ENCODE results near the gene TBL2.
"Not testable (repeated sequence)": the region's sequence is repeated elsewhere in the genome, so short reads cannot be mapped to it uniquely, and the experiment has no call there.

Gene TBL2

GRCh38 chr7:73570977-73571376 is 7.4 kb downstream of the TBL2 start:
- DNase-seq (ENCODE audit: low read depth in 1 of 2, low spot score in 1 of 2), result no peak

DNA sequence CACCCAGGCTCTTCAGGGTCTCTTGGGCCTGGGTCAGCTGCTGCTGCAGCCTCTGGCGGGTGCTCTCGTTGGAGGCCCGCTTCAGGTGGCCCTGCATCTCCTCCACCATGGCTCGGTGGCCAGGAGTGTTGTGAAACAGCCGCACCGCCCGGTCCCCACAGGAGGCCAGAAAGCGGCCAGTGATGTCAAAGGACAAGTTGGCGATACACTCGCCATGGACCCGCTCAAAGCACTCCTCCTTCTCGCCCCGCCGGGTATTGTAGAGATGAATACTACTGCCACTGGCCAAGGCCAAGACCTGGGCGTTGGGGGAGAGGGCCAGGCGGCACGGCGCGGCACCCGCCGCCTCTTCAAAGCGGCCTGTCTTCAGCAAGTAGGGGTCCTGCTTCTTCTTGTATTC is 7.9 kb downstream of the TBL2 start:
- no peak for DNase-seq (ENCODE audit: low read depth in 1 of 2, low spot score in 1 of 2)

DNA sequence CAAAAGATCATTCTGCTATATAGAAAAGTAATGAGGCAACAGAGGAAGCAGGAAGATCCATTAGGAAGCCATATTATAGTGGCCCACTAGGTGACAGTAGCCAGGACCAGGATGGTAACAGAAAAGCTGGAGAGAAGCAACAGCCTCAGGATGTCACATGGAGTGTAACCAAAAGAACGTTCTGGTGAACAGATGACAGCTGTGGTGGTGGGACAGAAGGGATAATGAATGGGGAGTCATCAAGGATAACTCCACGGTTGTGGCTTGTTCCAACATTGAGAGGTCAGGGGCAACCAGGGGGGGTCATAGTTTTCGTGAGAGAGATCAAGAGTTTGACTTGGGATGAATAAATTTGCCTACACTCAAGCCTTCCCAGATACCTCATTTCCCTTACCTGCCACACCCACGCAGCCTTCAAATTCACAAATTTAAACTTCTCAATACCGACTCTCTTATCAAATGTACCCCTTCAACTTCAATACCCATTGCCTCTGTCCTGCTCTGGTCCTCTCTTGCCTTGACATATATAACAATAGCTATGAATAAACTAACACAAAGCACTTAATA is 9.3 kb downstream of the TBL2 start:
- DNase-seq (ENCODE audit: low read depth in 1 of 2, low spot score in 1 of 2), result no peak

- no peak for DNase-seq (ENCODE audit: low read depth in 1 of 2, low spot score in 1 of 2)
Measured at GRCh38 chr7:73567846-73568685, 10.3 kb downstream of the TBL2 start.

DNA sequence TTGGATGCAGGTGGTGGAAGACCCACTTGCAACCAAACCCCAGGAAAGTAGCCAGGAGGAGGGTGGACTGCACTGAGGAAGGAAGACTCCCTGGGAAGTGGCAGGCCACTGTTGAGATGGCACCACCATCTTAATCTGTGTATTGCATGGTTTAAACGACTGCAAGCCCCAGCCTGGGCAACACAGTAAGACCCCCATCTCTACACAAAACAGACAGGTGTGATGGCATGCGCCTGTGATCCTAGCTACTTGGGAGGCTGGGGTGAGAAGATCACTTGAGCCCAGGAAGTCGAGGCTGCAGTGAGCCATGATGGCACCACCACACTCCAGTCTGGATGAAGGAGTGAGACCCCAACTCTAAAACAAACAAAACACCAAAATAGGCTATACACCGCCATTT is 11.2 kb downstream of the TBL2 start:
- DNase-seq (ENCODE audit: low read depth in 1 of 2, low spot score in 1 of 2), result no peak

GRCh38 chr7:73566431-73566830 is 11.9 kb downstream of the TBL2 start:
- not testable (repeated sequence) for DNase-seq (ENCODE audit: low read depth in 1 of 2, low spot score in 1 of 2)

DNA sequence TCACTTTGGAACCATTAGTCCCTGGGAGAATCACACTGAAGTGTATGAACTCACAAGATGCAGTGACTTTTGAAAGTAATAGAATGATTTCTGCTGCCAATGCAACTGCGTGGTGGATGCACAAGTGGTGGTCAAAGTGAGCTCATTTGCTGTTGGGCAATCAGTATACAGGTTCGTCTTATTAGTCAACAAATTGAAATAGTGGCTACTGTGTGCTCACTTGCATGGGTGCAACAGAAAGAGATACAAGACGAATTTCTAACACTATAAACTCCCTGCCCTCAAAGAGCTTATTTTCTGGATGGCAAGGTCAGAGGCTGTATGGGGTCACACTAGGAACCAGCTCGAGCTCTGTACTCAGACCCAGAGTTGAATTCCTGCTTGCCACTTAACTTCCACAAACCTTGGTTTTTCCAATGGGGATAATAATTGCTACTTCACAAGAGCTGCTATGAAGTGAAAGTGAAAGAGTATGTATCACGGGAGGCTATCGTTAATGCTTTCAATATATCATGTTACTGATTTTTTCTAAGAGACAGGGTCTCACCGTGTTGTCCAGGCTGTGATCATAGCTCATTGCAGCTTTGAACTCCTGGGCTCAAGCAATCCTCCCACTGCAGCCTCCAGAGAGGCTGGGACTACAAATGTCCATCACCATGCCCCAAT is 12.6 kb downstream of the TBL2 start:
- no peak for DNase-seq (ENCODE audit: low read depth in 1 of 2, low spot score in 1 of 2)

DNA sequence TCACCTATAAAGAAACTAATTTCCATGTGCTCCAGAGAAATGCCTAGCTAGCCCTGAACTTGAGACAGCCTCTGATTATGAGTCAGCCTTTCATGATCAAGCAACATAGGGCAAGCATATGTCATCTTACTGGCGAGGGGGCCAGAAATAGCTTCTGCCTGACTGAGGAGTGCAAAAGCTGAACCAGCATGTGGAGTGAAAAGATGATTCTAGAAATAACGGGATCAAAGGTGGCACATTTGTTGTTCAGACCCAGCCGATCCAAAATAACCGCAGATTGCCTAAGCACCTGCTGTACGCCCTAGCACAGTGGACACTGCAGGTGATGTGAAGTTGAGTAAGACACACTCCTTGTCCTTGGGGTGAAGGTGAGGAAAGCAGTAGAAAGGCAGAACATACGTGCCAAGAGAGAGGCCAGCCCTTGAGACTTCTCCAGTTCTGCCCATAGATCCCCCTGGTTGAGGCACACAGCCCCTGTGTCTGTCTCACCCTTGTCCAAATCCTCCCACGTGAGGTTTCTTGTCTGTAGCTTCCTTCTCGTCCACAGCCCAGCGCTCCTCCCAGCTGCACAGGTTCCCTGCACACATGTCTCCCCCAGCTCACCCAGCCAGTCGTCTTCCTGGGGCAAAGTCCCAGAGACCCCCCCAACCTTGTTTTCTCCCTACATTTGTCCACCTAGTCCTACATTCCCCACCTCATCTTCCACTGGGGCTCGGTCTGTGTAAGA is 18.1 kb downstream of the TBL2 start:
- DNase-seq (ENCODE audit: low read depth in 1 of 2, low spot score in 1 of 2), result no peak

- peak; percentile 45 to 69 for DNase-seq (ENCODE audit: low read depth in 1 of 2, low spot score in 1 of 2)
Measured at GRCh38 chr7:73557397-73558257, 20.8 kb downstream of the TBL2 start, which contains the start of gene BCL7B. Gene BCL7B (minus strand): TSS chr7:73557690. CDS start chr7:73557578, 112 bp downstream.

DNA sequence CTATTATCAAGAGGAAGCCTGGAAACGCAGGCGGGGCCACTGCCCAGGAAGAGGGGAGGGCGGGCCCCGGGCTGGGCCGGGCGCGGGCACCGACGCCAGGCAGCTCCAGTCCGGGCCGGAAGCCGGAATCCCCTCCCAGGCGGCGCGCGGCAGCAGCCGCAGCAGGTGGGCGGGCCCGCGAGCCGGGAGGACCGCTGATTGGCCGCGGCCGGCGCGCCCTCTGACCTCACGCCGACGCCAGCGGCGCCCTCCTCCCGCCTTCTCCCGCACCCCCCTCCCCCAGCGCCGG is 21.3 kb downstream of the TBL2 start:
- DNase-seq (ENCODE audit: low read depth in 1 of 2, low spot score in 1 of 2), result peak; percentile 79 to 89

GRCh38 chr7:73556208-73557107 is 21.9 kb downstream of the TBL2 start:
- DNase-seq (ENCODE audit: low read depth in 1 of 2, low spot score in 1 of 2), result no peak

- DNase-seq (ENCODE audit: low read depth in 1 of 2, low spot score in 1 of 2), result no peak
Measured at GRCh38 chr7:73555411-73555982, 22.9 kb downstream of the TBL2 start.

- not testable (repeated sequence) for DNase-seq (ENCODE audit: low read depth in 1 of 2, low spot score in 1 of 2)
Measured at GRCh38 chr7:73550093-73550492, 28.3 kb downstream of the TBL2 start.

DNA sequence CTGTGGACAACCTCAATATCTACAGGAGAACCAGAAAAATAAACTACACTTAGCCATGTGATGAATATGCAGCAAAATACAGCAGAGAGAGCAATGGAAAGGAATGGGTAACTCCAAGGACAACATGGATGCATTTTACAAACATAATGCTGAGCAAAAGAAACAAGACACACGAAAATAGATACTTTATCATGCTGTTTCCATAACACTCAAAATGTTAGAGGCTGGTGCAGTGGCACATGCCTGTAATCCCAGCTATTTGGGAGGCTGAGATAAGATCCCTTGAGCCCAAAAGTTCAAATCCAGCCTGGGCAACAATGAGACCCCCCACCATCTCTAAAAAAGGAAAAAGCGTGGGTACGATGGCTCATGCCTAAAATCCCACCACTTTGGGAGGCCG is 29.2 kb downstream of the TBL2 start:
- no peak for DNase-seq (ENCODE audit: low read depth in 1 of 2, low spot score in 1 of 2)

- no peak for DNase-seq (ENCODE audit: low read depth in 1 of 2, low spot score in 1 of 2)
Measured at GRCh38 chr7:73547841-73548240, 30.5 kb downstream of the TBL2 start.

DNA sequence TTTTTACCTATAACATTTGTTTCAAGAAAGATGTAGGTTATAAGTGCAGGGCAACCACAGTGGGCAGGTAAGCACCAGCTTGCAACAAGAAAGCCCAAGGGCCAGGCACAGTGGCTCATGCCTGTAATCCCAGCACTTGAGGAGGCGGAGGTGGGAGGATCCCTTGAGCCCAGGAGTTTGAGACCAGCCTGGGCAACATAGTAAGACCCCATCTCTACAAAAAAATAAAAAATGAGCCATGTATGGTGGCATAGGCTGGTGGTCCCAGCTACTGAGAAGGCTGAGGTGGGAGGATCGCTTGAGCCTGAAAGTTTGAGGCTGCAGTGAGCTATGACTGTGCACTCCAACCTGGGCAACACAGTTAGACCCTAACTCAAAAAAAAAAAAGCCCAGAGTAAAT is 33.7 kb downstream of the TBL2 start:
- DNase-seq (ENCODE audit: low read depth in 1 of 2, low spot score in 1 of 2), result no peak

DNA sequence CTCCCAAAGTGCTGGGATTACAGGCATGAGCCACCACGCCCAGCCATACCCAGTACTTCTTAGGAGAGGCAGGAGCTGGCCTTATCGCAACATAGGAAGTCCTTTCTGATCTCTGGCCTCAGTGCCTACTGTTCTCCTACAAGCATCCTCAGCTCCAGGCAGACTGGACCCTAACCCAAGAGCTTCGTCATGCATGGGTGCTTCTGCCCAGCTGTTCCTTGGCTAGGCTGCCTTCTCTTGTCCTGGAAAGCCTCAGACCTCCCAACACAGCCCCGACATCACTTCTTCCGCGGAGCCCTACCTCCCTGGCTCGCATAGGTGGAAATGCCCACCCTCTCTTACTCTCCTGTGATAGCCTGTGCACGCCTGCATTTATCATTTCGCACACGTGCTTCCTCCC is 36.7 kb downstream of the TBL2 start:
- DNase-seq (ENCODE audit: low read depth in 1 of 2, low spot score in 1 of 2), result no peak

DNA sequence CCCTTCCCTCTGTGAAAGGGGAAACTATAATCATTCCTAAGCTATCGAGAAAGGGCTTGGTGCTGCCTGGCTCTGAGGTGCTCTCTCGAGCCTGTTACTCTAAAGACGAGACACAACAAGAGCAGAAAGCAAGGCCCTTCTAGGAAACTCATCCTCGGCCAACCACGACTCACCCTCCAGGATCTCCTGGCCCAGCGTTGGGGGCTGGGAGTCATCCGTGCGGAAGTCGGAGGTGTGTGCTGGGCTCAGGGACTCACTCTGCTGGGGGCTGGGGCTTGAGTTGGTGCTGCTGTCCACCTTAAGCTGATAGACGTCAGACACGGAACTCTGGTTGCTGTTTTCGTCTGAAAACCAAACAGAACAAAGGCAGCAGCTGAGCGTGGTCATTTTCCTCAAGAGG is 38.7 kb downstream of the TBL2 start:
- DNase-seq (ENCODE audit: low read depth in 1 of 2, low spot score in 1 of 2), result no peak

GRCh38 chr7:73538510-73538909 is 39.9 kb downstream of the TBL2 start:
- not testable (repeated sequence) for DNase-seq (ENCODE audit: low read depth in 1 of 2, low spot score in 1 of 2)
